Lower leg skin (tissue), 4 donors: Measurements from ENCODE around the gene GZMB. TPM values are rescaled to one million over a fixed set of nuclear protein-coding genes. Genes with fewer than 3 reads are reported as not detected.
A peak's percentile ranks its signal among the peaks of the same experiment; 100 is the strongest.

ENCODE experiments used
- DNase-seq, 2 donors: peaks; one replicate each; pipeline ENCODE4 v3.0.0-alpha.2; 2019; ENCODE audit warnings: low spot score in 2 of 2
- H3K4me3 ChIP-seq: fragments of 200-600 bp; sonication (generic); 2 replicates; pipeline ENCODE4 v1.5.1; 2017; ENCODE audit warnings: mild to moderate bottlenecking, low read depth; ENCODE audit not compliant: poor library complexity, severe bottlenecking
- CTCF ChIP-seq, 3 donors: fragments of 450-650 bp; IDR thresholded peaks; one replicate each; pipeline ENCODE4 v1.5.1; 2016; ENCODE audit warnings: antibody characterized with exemption in 3 of 3, mild to moderate bottlenecking in 3 of 3, moderate library complexity in 2 of 3
- POLR2A ChIP-seq, 2 donors: fragments of 450-650 bp; IDR thresholded peaks; one replicate each; pipeline ENCODE4 v1.6.1; 2016 to 2017; ENCODE audit warnings: antibody characterized with exemption in 2 of 2, mild to moderate bottlenecking in 1 of 2, moderate library complexity in 1 of 2
- WGBS, 2 donors: methylation state at CpG; one replicate each; pipeline ENCODE4 v1.1.5; 2018; 5-methylcytosine and 5-hydroxymethylcytosine counted together
- intact Hi-C: fragments of 100-400 bp; cut with DNase I; formaldehyde crosslinking; loops from one replicate; pipeline ENCODE4 v1.15.0; 2023; ENCODE audit warnings: low total_unique reads
- total RNA-seq, 4 donors: library from RNA; depleted of rRNA; stranded (reverse); fragments of >200 nt; gene quantifications; one replicate each; pipeline ENCODE4 v1.1.0, GENCODE V29; 2016

The GZMB gene
- total RNA-seq, 4 donors from 2014 or later = 0.75 to 1.0 TPM; not detected in 2

DNA sequence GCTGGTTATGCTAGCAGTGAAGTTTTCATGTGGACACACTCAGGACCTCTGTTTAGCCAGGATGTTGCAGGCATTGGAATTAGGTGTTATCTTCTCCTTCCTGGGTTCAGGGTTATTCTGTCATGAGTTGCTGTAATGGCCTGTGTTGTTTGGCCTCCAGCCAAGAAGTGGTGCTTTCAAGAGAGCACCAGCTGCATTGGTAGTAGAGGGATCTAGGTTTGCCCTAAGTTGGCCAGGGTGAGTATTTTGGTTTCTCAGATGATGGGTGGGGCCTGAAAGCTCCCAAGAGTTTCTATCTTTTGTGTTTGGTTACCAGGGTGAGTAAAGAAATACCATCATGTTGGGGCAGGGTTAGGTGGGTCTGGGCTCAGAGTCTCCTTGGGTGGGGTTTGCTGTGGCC, 21.8 kb downstream of the GZMB start:
- intact Hi-C loops = no loop called here

GRCh38 chr14:24609655-24610344, 24.2 kb downstream of the GZMB start, which contains the start of gene GZMH:
TSS of gene GZMH (minus strand) at chr14:24609685. CDS start at chr14:24609613, 72 bp downstream.
- intact Hi-C loops = no loop called here
- H3K4me3 ChIP-seq = no peak within 1 kb of the TSS
- TF ChIP-seq POLR2A (IDR thresholded peaks at IDR 0.05) (no peak), CTCF (IDR thresholded peaks at IDR 0.05) (no peak)
- no peak for DNase-seq
- WGBS, 2 donors = 82 to 86% methylated on average over 2 of the region's 2 CpGs

More for the DNA sequence above, 21.8 kb downstream of the GZMB start:
- no peak for TF ChIP-seq CTCF (IDR thresholded peaks at IDR 0.05)
- TF ChIP-seq POLR2A (IDR thresholded peaks at IDR 0.05) = no peak
- H3K4me3 ChIP-seq = no peak overlapping the region
- no peak for DNase-seq

GRCh38 chr14:24607635-24608514, 26.1 kb downstream of the GZMB start:
- no peak overlapping the region for H3K4me3 ChIP-seq
- 79% methylated on average over 8 of the region's 8 CpGs for WGBS, 2 donors
- DNase-seq = no peak
- no peak for TF ChIP-seq POLR2A (IDR thresholded peaks at IDR 0.05)
- no peak for TF ChIP-seq CTCF (IDR thresholded peaks at IDR 0.05)
- intact Hi-C loops = no loop called here

- peak in 1 of 2 donors; percentile 65 for DNase-seq
- WGBS, 2 donors = 73 to 83% methylated on average over 4 of the region's 4 CpGs
- TF ChIP-seq POLR2A (IDR thresholded peaks at IDR 0.05) (no peak), CTCF (IDR thresholded peaks at IDR 0.05) (no peak)
- H3K4me3 ChIP-seq = no peak overlapping the region
- intact Hi-C loops = no loop called here
Observed at GRCh38 chr14:24607081-24607480, 26.9 kb downstream of the GZMB start.

DNA sequence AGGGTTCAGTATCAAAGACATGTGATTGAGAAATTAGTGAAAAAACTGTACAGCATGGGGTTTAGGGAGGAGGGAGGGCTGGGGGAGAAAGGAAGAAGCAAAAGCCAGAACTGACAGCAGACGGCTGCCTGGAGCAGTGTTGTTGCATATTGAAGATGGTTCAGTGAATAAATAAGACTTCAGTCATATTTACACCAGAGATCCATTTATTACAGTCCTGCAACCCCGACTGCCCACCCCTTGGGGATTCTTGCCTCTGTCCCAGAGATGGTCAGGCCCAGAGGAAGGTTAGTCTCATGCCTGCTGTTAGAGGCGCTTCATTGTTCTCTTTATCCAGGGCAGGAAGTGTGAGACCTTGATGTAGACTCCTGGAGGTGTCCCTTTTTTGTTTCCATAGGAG, 27.7 kb downstream of the GZMB start:
- TF ChIP-seq CTCF (IDR thresholded peaks at IDR 0.05) (no peak), POLR2A (IDR thresholded peaks at IDR 0.05) (no peak)
- WGBS, 2 donors = 56 to 69% methylated on average over 3 of the region's 3 CpGs
- no peak for DNase-seq
- intact Hi-C loops = no loop called here
- H3K4me3 ChIP-seq = no peak overlapping the region
